Endometrium (tissue), 2 donors: ENCODE measurements around the gene NOX1.
"Not testable (repeated sequence)": the region's sequence is repeated elsewhere in the genome, so short reads cannot be mapped to it uniquely, and the experiment has no call there.

Experiments used
- FAIRE-seq: peaks from 2 replicates; lab custom pipeline; 2012; peaks lifted over from hg19 to GRCh38; lab: Jason Lieb, UNC
- donor health status: control.
- donor health status: control.

The NOX1 gene

DNA sequence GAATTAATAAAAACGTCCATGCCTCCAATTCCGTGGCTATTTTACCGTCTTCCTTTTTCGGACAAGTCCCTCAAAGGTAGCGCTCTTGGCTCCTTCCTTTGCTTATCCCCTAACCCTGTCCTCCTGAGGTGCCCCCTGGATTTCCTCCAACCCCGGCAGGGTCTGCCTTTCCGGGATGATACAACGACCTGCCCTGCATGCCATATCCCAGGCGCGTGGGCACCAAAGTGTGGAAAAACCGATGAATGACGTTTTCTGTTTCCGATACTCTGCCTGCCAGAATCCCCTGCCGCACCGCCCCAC lies 54.7 kb downstream of the NOX1 start:
- FAIRE-seq = no peak

DNA sequence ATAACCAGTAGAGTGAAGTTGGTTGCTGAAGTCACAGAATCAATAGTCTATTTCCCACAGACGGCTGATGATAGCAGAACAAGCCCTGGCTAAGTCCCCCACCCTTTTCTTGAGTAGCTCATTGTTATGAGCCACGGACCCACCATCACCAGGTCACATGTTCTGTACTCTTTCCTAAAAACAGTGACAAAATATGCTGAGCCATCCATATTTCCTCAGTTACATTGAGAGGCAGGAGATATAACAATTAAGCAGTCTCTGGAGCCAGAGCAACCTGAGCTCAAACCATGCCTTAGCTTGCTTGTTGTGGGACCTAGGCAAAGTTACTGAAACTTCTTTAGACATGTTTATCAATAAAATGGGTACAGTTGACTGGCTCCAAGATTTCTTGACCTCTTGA lies 56.8 kb downstream of the NOX1 start:
- FAIRE-seq = no peak

DNA sequence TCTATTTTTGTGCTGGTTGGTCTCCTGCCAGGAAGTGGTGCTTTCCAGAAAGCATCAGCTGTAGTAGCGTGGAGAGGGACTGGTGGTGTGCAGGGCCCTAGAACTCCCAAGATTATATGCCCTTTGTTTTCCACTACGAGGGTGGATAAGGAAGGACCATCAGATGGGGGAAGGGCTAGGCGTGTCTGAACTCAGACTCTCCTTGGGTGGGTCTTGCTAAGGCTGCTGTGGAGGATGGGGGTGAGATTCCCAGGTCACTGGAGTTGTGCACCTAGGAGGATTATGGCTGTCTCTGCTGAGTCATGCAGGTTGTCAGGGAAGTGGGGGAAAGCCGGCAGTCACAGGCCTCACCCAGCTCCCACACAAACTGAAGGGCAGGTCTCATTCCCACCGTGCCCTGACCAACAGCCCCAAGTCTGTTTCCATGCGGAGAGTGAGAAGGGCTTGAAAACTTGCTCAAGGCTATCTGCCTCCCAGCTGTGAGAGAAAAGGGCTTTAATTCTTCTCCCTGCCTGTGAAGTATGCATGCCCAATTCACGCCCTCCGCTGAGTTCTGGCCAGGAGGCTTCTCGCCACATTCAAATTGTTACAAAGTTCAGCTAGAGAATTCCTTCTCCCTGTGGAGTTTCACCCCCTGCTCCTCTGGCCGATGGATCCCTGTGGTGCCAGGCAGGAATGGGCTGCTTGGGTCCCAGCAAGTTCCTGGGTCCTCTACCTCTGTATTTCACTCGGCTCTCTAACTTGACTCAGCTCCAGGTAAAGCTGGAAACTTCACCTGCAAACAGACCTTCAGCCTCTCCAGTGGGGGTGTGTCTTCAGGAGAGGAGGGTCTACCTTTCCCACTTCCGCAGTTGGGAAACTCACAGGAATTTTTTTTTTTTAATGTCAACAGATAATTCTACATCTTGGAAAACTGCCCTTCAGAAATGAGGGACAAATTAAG lies 61.7 kb downstream of the NOX1 start:
- no peak for FAIRE-seq

DNA sequence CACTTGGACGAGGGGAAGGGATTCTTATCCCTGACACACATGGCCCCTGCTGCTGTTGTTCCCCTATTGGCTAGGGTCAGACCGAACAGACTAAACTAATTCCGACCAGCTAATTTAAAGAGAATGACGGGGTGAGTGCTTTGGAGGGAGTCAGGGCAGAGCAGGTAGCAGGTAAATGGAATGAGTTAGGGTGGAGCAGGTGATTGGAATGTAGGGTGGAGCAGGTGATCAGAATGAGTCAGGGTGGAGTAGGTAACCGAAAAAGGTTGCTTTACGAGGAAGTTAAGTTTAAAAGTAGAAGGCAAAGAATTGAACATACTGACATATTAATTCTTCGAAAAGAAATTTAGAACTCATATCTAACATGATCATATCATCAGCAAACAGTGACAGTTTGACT lies 65.9 kb downstream of the NOX1 start:
- not testable (repeated sequence) for FAIRE-seq

DNA sequence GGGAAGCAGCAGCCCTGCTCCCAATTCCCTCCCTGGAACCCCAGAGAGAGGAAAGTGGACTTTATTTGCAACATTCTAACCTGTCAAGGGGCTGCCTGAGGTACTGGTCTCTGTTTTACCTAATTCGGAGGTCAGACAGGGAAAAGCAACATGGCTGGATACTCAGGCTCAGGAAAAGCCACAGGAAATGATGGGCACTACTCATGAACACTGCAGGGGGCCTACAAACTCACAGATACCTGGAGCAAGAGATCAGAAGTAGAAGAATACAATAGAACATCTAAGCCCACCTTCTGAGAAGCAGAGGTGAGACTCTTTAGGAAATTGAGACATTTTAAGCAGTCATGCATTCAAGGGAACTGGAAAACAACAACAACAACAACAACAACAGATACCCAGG lies 69.4 kb downstream of the NOX1 start:
- no peak for FAIRE-seq

DNA sequence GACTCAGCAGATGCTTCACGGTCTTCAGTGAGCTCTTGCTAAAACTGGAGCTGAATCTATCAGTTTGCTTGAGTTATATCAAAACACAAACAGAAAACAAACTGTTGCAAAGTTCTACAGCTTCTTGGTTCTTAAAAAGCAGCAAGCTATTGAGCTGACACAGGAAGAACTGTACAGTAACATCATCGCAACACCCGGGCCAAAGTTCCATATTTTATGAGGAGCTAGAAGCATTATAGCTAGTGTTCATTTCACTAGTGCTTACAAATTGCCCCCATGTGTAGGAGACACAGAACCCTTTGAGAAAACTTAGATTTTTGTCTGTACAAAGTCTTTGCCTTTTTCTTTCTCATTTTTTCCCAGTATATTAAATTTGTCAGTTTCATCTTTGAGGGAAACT lies 71.3 kb downstream of the NOX1 start:
- FAIRE-seq = no peak

DNA sequence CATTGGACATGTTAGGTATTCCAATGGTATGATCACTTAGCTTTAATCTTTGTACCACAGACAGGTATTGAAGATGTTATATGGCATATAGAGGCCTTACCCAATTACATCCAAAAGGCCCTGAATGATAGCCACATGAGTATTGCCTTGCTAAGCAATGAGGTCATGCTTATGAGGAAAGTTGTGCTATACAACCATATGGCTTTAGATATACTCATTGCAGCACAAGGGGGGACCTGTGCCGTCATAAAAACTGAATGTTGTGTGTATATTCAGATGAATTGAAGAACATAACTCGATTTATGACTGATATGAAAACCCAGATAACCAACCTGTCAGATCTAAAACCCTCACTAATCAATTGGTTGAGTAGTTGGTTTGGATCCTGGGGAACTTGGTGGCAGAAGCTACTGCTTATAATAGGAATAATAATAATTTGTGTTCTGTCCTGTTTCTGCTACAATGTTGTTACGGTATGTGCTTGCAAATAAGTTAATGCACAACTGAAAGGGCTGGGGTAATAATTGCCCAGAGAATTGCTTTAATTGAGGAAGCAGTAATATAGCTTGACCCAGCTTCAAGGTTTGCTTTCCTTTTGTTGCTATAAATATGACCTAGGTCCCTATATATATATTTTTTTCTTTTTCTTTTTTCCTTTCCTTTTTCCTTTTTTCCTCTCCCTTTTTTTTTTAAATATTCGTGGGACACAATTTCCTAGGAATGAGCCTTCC lies 75.5 kb downstream of the NOX1 start:
- FAIRE-seq = no peak

DNA sequence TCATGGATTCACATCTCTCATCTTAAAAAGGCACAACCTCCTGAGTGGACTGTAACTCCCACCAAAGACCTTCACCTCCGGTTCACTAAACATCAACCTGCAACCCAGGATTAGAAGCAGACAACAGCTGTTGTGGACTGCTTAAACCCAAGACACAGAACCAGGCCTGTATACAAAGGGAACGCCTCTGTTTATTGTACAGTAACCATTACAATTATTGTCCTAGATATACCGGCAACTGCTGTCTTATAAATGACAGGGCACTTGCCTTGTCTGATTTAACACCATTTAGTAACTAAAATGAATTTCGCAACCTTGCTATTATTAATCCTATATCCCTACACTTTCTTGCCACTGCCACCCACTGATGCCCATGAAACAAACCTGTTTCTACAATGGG lies 76.8 kb downstream of the NOX1 start:
- FAIRE-seq = no peak

DNA sequence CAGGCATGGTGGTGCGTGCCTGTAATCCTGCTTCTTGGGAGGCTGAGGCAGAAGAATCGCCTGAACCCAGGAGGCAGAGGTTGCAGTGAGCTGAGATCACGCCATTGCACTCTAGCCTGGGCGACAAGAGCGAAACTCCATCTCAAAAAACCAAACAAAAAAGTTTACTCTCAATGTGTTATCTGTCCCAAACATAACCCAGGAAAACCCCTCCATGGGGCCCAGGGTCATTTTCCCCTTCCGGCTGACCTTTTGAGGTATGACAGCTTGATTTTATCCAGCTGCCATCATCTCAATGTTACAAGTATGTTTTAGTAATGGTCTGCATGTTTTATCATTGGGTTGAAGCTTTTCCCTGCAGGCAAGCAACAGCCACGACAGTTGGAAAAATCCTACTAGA lies 77.8 kb downstream of the NOX1 start:
- FAIRE-seq = not testable (repeated sequence)
